T-helper 1 cell treated with Interleukin-12 subunit alpha and Interleukin-12 subunit beta and Interleukin-4 antibody, amounts not matched to agents 30 μg/mL and 1 μg/mL, for 36 hours (primary cell): ENCODE data around the gene HSP90AB1.

Source experiments
- H3K27ac Mint-ChIP-seq: one replicate; pipeline ENCODE4 v1.8.0; 2021; ENCODE audit warnings: mild to moderate bottlenecking, mixed read lengths
- H3K27me3 Mint-ChIP-seq: one replicate; pipeline ENCODE4 v1.8.0; 2021; ENCODE audit warnings: low read depth, mixed read lengths
- H3K36me3 Mint-ChIP-seq: one replicate; pipeline ENCODE4 v1.8.0; 2021; ENCODE audit warnings: low read depth, mixed read lengths
- H3K4me1 Mint-ChIP-seq: one replicate; pipeline ENCODE4 v1.8.0; 2021; ENCODE audit warnings: low read depth, mixed read lengths
- H3K4me3 Mint-ChIP-seq: one replicate; pipeline ENCODE4 v1.8.0; 2021; ENCODE audit warnings: mild to moderate bottlenecking, moderate library complexity, mixed read lengths
- H3K9me3 Mint-ChIP-seq: one replicate; pipeline ENCODE4 v1.8.0; 2021; ENCODE audit warnings: mixed read lengths

Gene HSP90AB1

DNA sequence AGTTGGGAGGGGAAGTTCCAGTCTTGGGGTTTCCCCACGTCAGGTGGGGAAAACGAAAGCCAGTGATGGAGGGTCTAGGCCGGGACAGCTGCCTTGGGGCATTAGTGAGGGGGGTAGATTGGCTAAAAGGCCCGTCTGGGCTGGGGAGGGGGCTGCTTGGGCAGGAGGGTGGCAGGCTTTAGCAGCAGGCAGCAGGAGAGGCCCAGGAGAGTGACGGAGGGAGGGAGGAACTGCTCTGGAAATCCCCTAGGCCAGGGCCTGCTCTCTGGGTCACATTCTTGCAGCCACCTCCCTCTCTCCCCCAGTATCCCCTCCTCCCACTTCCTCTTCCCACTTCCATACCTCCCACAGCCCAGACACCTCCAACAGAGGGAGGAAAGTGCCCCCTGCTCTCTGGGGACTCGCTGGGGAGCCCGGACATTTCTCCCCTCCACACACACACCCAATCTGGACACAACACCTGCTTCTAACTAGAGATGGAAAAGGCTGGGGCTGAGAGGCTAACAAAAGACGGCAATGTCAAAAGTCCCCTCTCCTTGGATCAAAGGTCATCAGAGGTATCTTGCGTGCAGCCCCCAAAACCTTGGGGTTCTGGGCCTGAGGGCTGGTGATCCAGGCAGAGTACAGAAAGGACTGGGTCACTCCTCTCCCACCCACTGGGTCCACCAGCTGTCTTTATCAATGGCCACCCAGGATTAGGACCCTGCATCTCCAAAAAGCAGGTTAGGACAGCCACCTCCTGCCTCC is 16.6 kb downstream of the HSP90AB1 start:
- H3K27me3 Mint-ChIP-seq = peaks cover 10% of the 10 kb centered on the region
- H3K36me3 Mint-ChIP-seq = peaks cover 45% of the 10 kb centered on the region
- peak overlapping the region; percentile 99 for H3K27ac Mint-ChIP-seq
- peak overlapping the region; percentile 100 for H3K4me3 Mint-ChIP-seq
- peaks cover 50% of the 10 kb centered on the region for H3K4me1 Mint-ChIP-seq
- H3K9me3 Mint-ChIP-seq = no peaks in the 10 kb centered on the region

DNA sequence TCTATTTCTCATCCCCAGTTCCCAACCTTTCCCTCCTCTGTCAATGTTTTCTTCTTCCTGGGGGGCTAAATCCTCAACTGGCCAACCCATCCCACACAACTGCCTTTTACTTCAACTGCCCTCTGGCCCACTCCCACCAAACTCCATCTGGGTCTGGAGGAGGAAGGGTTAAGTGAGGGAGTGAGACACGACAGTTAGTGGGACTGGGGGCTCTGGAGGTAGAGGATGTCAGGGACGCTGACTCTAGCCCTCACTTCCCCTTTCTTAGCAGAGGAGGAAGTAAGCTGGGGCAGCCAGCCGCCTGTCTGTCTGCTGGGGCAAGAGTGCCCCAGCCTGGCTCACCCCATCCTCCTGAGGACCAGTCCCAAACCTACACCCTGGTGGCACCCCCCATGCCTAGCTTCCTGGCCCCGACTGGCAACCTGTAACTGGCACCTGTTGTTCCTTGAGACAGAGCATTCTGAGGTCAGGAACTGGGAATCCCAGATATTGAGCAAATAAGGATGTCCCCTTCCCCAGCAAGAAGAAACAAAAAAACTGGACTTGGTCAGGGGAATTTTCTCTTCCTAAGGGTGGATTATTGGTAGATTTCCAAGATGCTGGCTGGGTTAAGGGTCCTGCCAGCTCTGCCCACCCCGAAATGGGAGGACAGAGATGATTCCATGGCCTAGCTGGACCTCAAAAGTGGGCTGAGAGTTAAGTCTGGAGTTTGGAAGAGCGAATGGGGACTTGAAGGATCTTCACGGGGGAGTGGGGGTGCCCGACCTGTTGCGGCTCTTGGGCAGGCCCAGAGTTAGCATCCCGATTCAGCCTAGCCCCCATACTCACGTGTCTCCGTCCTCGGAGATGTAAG is 17.5 kb downstream of the HSP90AB1 start:
- Mint-ChIP-seq H3K27ac (peak overlapping the region; percentile 99), H3K9me3 (no peaks in the 10 kb centered on the region), H3K4me3 (peak overlapping the region; percentile 100), H3K27me3 (peaks cover 18% of the 10 kb centered on the region), H3K4me1 (peaks cover 47% of the 10 kb centered on the region), H3K36me3 (peaks cover 39% of the 10 kb centered on the region)

DNA sequence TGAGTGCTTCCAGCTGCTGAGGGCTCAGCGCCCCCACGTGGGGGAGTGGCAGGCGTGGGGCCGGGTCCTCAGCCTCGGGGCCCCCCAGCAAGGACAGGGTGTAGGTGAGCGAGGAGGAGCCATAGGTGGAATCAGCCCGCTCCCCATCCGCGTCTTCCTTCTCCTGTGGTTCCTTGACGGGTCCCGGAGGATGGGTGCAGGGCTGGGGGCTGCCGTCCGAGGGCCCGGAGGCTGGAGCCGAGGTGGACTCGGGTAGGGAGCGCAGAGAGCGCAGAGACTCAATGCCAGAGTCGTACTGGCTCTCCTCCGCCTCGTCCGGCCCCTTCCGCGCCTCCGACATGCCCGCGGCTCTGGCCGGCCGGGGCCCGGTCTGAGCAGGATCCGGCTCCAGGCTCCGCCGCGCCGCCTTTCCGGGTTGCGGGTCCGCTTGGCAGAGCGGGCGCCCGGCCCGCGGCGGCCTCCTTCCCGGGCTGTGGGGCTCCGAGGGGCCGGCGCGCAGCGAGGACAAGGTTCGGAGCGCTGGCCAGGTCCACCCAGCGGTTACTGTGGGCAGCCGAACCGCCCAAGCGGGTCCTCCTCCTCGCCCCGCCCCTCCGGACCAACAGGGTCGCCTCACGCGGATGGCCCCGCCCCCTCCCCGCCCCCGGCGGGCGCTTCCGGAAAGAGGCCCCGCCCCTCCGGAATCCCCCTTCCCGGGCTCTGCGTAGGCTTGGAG is 18.3 kb downstream of the HSP90AB1 start, which contains the start of gene NFKBIE:
Gene NFKBIE (minus strand): TSS at position 545 of the 715 bp plus-strand sequence. CDS start 205 bp downstream, at position 340.
- Mint-ChIP-seq H3K27me3 (peaks cover 26% of the 10 kb centered on the region), H3K4me1 (peaks cover 54% of the 10 kb centered on the region), H3K9me3 (no peaks in the 10 kb centered on the region), H3K36me3 (peaks cover 34% of the 10 kb centered on the region), H3K4me3 (peak within 1 kb of the TSS; percentile 100), H3K27ac (peak within 1 kb of the TSS; percentile 99)

DNA sequence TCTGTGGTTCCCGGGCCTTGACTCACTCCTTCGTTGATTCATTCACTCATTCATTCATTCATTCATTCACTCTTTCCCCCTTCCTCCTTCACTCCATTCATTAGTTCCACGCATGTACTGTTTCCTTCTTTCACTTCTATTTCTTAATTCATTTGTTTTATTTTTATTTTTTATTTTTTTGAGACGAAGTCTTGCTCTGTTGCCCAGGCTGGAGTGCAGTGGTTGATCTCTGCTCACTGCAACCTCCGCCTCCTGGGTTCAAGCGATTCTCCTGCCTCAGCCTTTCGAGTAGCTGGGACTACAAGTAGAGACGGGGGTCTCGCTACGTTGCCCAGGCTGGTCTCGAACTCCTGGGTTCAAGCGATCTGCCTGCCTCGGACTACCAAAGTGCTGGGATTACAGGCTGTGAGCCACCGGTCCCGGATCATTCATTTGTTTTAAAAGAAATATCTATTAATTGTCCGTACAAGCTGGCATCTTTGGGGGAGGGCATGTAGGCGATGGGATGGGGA is 18.9 kb downstream of the HSP90AB1 start:
- peak overlapping the region; percentile 100 for H3K4me3 Mint-ChIP-seq
- no peaks in the 10 kb centered on the region for H3K9me3 Mint-ChIP-seq
- peaks cover 30% of the 10 kb centered on the region for H3K36me3 Mint-ChIP-seq
- H3K27ac Mint-ChIP-seq = peak overlapping the region; percentile 90
- H3K27me3 Mint-ChIP-seq = peaks cover 27% of the 10 kb centered on the region
- H3K4me1 Mint-ChIP-seq = peaks cover 52% of the 10 kb centered on the region

DNA sequence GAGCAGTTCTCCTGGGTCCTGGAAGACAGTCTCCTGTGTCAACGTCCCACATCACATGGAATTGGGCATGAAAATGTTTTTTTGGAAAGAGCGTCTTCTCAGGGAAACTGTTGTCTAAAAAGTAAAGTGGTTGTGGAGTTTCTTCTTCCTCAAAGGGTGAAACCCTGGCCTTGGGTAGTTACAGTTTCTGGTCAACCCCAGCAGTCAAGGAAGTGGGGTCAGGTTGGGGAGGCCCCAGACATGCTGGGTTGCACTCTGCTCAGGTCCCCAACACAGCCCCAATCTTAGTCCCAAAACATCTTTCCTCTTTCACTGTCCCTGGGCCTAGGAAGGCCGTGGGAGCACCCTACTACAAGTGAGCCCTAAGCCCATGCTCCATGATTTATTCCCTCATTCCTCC is 19.4 kb downstream of the HSP90AB1 start:
- peaks cover 24% of the 10 kb centered on the region for H3K36me3 Mint-ChIP-seq
- H3K9me3 Mint-ChIP-seq = no peaks in the 10 kb centered on the region
- H3K27me3 Mint-ChIP-seq = peaks cover 31% of the 10 kb centered on the region
- H3K4me1 Mint-ChIP-seq = peaks cover 48% of the 10 kb centered on the region
- H3K4me3 Mint-ChIP-seq = peak overlapping the region; percentile 100
- H3K27ac Mint-ChIP-seq = peak overlapping the region; percentile 90

DNA sequence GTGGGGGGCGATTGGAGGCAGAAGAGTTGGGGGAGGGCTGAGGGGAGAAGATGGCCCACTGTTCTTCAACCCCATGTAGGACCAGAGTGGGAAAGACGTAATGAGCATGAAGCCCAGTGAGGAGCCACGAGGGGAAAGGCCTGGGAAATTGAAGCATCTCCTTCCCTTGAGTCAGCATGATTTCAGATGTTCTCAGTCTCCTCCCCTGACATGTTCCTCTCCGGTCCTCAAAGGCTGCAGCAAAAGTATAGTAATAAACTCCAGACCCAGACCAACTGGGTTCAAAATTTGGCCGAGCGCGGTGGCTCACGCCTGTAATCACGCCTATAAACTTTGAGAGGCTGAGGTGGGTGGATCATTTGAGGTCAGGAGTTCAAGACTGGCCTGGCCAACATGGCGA is 20.4 kb downstream of the HSP90AB1 start:
- Mint-ChIP-seq H3K4me1 (peaks cover 46% of the 10 kb centered on the region), H3K27me3 (peaks cover 40% of the 10 kb centered on the region), H3K4me3 (no peak overlapping the region), H3K27ac (no peak overlapping the region), H3K9me3 (no peaks in the 10 kb centered on the region), H3K36me3 (peaks cover 20% of the 10 kb centered on the region)

DNA sequence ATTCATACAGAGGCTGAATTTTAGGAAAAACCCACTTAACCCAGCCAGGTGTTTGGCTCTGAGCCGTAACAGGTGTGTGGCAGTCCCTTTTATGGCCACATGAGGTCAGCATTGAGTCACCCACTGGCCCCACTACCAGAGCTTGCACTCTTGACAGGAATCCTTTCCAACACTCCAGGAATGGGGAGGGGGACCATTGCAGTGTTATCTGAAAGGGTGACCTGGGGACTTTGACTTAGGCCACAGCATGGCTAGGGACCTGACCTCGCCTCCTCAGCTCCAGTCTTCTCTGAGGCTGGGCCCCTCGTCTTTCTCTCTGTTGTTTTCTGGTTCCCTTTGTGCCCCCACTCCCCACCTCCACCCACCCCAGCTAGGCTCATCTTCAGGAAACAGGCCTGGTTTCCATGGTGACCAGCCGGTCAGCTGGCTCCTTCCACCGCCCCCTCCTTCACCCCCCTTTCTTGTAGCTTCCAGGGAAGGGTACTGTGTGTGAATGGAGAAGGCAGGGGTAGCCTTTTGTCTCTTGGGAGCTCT is 21.3 kb downstream of the HSP90AB1 start:
- Mint-ChIP-seq H3K4me3 (no peak overlapping the region), H3K4me1 (peaks cover 37% of the 10 kb centered on the region), H3K36me3 (peaks cover 14% of the 10 kb centered on the region), H3K27ac (peak overlapping the region; percentile 31), H3K27me3 (peaks cover 49% of the 10 kb centered on the region), H3K9me3 (no peaks in the 10 kb centered on the region)

DNA sequence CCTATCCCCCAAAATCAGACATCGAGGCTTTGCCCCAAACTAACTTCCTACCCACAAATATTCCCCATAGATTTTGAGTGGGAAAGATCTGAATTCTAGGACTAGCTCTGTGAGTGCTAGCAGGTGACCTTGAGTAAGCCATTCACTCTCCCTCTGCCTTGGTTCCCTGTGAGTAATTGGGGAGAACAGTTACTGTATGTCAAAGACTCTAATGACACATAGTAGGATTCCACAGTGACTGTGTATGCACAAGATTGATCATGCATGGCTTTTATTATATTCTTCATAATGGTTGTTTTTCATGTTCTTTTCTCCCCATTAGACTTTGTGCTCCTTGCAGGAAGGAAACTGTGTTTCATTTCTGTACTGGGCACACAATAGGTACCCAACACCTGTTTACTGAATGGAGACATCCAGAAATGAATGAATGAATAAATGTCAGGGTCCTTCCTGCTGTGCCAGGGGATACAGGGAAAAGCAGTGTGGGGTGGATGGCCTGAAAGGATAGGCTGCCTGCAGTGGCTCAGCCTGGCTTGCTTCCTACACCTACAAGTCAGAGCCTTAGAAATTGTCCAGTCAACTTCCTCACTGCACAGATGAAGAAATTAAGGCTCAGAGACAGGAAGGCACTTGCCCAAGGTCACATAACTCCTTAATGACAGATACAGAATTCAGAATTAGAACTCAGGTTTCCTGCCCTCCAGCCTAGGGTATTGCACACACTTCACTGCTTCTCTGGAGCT is 22.4 kb downstream of the HSP90AB1 start:
- H3K27me3 Mint-ChIP-seq = peaks cover 59% of the 10 kb centered on the region
- H3K27ac Mint-ChIP-seq = no peak overlapping the region
- peaks cover 6% of the 10 kb centered on the region for H3K36me3 Mint-ChIP-seq
- no peaks in the 10 kb centered on the region for H3K9me3 Mint-ChIP-seq
- no peak overlapping the region for H3K4me3 Mint-ChIP-seq
- H3K4me1 Mint-ChIP-seq = peaks cover 27% of the 10 kb centered on the region

DNA sequence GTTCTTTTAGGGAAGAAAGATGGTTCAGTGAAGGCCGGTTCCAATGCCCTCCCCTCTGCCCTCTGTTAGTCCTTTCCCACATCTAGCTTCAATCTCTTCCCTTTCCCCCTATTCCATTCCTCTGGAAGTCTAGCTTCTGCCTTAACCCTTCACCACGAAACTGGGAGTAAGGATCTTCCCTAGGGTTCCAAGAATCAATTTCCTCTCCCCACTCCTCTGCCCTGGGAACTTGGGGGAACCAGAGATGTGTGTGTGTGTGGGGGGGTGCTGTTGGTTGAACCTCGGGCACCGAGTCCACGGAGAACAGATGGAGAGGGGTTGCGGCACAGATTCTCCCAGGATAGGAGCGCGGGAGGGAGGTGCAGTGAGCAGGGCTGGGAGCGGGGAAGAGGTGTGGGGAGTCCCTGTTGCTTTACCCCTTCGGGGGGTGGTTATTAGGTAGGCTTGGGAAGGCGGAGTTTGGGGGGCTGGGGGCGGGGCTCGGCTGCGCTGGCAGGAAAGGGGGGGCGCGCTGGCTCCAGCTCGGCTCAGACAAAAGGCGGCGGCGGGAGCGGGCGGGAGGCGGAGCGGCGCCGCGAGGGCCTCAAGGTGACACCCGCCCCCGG is 23.1 kb downstream of the HSP90AB1 start, which contains the start of gene TMEM151B:
Gene TMEM151B (plus strand): TSS at position 530 of the 605 bp plus-strand sequence. CDS start 293 bp downstream, outside the sequence.
- Mint-ChIP-seq H3K4me3 (peak within 1 kb of the TSS; percentile 53), H3K27ac (no peak within 1 kb of the TSS), H3K36me3 (peaks cover 2% of the 10 kb centered on the region), H3K9me3 (no peaks in the 10 kb centered on the region), H3K27me3 (peaks cover 64% of the 10 kb centered on the region), H3K4me1 (peaks cover 27% of the 10 kb centered on the region)

DNA sequence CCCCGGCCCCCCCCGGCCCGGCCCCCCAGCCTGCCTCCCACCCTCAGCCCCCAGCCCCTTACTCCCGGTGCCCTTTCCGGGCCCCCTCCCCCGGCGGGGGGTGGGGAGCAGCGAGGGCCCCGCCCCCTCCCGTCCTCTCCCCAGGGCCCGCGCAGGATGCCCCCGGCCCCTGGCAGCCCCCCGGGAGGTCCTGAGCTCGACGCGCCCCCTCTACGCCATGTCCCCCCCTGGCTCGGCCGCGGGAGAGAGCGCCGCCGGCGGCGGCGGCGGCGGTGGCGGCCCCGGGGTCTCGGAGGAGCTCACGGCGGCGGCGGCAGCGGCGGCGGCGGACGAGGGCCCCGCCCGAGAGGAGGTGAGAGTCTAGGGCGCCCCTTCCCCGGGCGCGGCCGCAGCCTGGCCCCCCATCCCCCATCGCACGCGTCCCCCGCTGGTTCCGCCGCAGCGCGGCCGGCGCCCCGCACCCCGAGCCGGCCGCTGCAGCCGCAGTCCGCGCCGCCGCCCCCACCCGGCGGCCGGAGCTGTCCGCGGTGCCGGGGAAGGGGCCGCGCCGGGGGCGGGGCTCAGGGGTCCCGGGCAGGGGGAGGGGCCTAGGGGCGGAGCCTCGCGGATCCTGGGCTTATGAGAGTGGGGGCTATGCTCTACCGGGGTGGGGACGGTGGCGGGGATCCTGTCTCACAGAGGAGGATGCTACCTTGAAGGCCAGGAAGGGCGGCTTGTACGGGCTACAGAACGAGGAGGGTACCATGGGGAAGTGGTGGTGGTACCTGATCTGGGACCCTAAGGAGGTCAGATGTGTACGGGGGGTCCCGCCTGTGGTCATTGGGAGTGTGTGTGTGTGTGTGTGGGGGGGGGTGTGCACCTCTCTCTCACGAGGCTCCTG is 23.9 kb downstream of the HSP90AB1 start:
- Mint-ChIP-seq H3K27ac (no peak overlapping the region), H3K4me3 (peak overlapping the region; percentile 53), H3K36me3 (no peaks in the 10 kb centered on the region), H3K27me3 (peaks cover 64% of the 10 kb centered on the region), H3K9me3 (no peaks in the 10 kb centered on the region), H3K4me1 (peaks cover 27% of the 10 kb centered on the region)

DNA sequence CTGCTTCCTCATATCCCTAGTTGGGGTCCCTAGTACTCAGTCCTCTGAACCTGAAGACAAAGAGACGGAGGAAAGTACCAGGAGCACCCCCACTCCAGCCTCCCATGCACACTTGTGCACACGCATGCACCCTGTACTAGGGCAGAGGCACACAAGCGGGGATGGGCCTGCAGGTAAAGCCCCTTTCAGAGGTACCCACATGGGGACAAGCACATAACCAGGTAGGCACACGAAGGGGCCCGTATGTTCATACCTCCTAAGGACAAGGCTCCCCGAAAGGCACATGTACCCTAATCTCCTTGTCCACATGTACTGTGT is 24.5 kb downstream of the HSP90AB1 start:
- H3K27ac Mint-ChIP-seq = no peak overlapping the region
- peaks cover 64% of the 10 kb centered on the region for H3K27me3 Mint-ChIP-seq

DNA sequence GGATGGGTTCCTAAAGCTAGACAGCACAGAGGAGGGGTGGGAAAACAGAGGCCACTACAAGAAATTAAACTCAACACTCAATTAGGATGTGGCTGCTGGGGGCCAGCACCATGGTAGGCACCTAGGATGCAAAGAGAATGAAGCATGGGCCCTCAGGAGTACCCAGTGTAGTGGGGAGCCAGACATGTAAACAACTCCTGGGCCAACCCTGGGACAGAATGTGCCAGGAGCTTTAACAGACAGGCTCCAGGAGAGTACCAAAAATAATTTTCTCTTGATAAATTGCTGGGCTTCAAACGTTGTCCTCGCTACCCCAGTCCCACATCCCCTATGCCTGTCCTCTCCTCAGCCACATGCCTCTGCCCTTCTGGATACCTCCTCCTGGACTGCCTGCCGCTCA is 25.0 kb downstream of the HSP90AB1 start:
- H3K27ac Mint-ChIP-seq = no peak overlapping the region
- no peaks in the 10 kb centered on the region for H3K9me3 Mint-ChIP-seq
- H3K36me3 Mint-ChIP-seq = no peaks in the 10 kb centered on the region
- peaks cover 67% of the 10 kb centered on the region for H3K27me3 Mint-ChIP-seq
- H3K4me1 Mint-ChIP-seq = peaks cover 16% of the 10 kb centered on the region
- H3K4me3 Mint-ChIP-seq = no peak overlapping the region

More for the DNA sequence above, 24.5 kb downstream of the HSP90AB1 start:
- Mint-ChIP-seq H3K4me1 (peaks cover 21% of the 10 kb centered on the region), H3K4me3 (peak overlapping the region; percentile 53), H3K36me3 (no peaks in the 10 kb centered on the region), H3K9me3 (no peaks in the 10 kb centered on the region)
